Erythroblast (primary cell): ENCODE measurements around the gene EIF3I.

ENCODE experiments used
- GATA1 ChIP-seq: IDR thresholded peaks from 2 replicates; pipeline ENCODE4 v1.6.1; 2011; ENCODE audit warnings: low read depth, mild to moderate bottlenecking, control low read depth, low read length, moderate library complexity
- POLR2A ChIP-seq: IDR thresholded peaks from 2 replicates; pipeline ENCODE4 v1.6.1; 2011; ENCODE audit warnings: mild to moderate bottlenecking, low read length

GRCh38 chr1:32266921-32267591 is 44.8 kb downstream of the EIF3I start:
- TF ChIP-seq POLR2A (no peak), GATA1 (no peak)
